HG02623 (cell line): ENCODE results near the gene NXPH3.
"Not testable (repeated sequence)": the region's sequence is repeated elsewhere in the genome, so short reads cannot be mapped to it uniquely, and the experiment has no call there.

Experiments
- ATAC-seq: cut with Tn5 transposase; IDR thresholded peaks from one replicate; pipeline ENCODE4 v1.9.1; 2021; ENCODE audit warnings: moderate library complexity; ENCODE audit not compliant: unreplicated experiment

Gene NXPH3

GRCh38 chr17:49554694-49555494, 20.8 kb upstream of the NXPH3 start:
- no peak for ATAC-seq

- ATAC-seq: no peak
These were observed 20.0 kb upstream of the NXPH3 start for GRCh38 chr17:49555495-49556222.

GRCh38 chr17:49556223-49556943, 19.3 kb upstream of the NXPH3 start:
- ATAC-seq: no peak

DNA sequence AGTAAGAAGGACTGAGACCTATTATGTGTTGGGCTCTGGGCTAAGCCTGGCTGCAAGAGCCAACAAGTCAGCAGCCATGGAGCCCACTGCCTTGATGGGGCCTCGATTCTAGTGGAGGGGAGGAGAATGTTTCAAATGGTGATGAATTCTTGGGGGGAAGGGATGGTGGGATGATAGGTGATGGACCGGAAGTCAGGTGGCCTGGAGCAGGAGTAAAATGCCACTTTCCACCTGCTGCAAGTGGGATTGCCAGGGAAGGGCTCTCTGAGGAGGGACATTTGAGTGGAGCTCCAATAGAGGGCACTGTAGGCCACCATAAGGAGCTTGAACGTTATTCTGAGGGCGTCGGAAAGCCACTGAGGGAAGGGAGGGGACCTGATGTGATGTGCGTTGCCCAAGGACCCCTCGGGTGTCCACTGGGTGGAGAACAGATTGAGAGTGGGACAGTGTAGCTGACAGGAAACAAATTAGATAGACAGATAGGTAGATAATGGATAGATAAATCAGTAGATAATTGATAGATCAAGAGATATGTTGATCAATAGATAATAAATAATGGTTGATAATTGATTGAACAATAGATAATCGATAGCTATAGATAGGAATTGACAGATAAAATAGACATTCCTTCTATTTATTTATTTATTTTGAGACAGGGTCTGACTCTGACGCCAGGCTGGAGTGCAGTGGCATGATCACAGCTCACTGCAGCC, 18.2 kb upstream of the NXPH3 start:
- no peak for ATAC-seq

DNA sequence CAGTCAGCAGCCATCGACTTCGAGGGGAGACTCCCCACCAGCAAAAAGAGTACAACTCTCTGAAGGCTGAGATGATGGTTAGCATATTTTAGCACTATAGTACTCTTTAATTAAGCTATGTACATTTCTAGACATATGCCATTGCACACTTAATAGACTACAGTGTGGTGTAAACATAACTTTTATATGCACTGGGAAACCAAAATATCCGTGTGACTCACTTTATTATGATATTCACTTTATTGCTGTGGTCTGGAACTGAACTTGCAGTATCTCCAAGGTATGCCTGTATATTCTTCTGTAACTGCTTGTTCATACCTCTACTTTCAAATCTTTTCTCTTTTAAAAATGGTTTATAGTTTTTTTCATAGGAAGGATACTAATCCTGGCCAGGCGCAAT, 11.0 kb upstream of the NXPH3 start:
- ATAC-seq: no peak

DNA sequence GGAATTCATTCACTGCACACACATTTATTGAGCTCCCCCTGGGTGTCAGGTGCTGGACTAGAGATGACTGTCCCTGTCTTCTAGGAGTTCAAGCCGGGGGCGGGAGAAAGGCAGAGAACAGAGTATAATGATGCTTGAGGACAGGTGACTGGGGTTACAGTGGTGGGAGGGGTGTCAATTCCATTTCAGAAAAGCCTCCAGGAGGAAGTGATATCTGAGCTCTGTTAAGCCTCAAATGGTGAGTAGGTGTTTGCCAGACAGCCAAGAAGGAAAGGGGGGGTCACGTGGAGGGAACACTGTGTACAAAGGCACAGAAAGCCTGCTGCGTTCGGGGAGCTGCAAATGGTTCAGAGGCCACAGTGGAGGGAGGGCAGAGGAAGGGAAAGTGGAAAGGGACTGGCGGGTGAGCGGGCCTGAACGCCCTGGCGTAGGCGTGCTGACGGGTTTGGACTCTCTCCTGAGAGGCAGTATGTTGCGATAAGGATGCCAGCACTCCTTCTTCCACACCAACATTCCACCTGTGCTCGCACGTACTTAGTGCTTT, 9.7 kb upstream of the NXPH3 start:
- no peak for ATAC-seq

DNA sequence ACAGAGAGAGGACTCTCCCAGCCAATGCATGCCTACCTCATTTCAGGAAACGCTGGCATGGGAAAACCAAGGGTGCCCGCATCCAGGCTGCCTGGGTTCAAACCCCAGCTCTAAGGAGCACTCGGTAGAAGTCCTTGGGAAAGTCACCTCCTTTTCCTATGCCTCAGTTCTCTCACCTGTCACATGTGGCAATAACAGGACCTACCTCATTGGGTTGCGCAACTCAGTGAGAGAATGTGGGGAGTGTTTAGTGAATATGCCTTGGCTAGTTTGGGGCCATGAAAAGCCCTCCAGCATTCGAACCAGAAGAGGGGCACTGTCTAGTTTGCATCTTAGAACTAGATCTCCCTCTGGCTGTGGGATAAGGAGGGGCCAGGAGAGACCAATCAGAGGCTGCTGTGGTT, 9.0 kb upstream of the NXPH3 start:
- no peak for ATAC-seq

GRCh38 chr17:49567104-49567521, 8.6 kb upstream of the NXPH3 start:
- ATAC-seq: no peak

- no peak for ATAC-seq
These were observed 7.6 kb upstream of the NXPH3 start for GRCh38 chr17:49567871-49568694.

DNA sequence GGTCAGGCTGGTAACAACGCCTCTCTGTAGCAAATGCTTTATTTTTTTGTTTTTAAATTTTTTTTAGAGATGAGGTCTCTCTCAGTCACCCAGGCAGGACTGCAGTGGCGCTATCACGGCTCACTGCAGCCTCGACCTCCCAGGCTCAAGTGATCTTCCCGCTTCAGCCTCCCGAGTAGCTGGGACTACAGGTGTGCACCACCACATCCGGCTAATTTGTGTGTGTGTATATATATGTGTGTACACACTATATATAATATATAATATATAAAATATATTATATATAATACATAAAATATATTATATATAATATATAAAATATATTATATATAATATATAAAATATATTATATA, 7.0 kb upstream of the NXPH3 start:
- ATAC-seq: not testable (repeated sequence)

DNA sequence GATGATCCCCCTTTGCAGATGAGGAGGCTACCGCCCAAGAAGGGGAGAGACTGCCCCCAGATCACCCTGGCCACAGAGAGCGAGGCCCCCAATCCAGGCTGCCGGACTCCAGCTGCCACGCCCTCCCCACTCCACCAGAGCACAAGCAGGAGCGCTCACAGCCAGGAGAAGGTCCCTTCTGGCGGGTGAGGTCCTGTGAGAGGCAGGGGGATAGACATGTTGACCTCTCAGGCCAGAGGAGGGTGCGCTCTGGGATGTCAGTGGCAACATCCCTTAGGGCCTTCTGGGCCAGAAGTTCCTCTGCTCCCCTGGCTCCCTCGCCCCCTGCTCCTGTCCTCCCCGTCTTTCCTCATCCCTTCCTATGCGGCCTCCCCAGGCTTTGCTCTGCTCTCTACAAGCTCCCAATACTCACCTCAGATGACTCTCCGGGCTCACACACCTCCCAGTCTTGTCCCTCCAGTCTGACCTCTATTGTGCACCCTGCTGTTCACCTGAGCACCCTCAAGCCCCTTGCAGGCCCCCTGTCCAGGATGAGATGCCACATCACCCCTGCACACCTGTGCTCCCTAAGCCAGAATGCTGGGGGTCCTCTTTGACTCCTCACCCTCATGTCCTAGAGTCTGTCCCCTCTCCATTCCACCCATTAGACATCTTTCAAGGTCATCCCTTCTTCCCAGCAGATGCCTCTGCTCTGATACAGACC, 5.0 kb upstream of the NXPH3 start:
- ATAC-seq: no peak

DNA sequence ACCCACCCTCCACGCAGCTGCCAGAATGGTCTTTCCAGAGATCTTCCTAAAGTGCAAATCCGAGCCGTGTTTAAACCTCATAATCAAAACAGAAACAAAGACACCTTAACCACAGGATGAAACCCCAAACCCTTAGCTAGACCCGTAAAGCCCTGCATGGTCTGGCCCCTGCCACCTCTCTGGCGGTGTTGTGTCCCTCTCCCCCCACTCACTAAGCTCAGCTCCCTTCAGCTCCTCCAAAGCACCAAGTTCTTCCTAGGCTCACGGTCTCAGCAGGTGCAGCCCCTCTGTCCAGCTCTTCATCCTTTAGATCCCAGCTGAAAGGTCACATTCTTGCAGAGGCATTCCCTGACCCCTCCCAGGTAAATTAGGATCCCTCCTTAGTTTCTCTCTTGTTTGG, 4.4 kb upstream of the NXPH3 start:
- ATAC-seq: no peak

DNA sequence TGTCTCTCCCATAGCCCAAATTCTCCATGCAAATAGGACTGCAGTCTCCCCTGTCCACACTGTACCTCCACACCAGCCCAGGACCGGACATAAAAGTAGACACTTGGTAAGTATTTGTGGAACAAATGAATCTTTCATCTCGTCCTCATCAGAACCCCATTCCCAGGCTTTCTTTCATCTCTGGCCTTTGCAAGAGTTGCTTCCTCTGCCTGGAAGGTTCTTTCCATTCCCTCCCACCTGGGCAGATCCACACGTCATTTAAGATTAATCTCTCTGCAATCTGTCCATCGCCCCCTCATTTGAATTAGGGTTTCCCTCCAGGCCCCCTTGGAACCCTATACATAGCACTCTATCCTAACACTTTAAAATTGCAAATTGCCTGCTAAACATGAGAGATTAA, 3.9 kb upstream of the NXPH3 start:
- ATAC-seq: no peak

DNA sequence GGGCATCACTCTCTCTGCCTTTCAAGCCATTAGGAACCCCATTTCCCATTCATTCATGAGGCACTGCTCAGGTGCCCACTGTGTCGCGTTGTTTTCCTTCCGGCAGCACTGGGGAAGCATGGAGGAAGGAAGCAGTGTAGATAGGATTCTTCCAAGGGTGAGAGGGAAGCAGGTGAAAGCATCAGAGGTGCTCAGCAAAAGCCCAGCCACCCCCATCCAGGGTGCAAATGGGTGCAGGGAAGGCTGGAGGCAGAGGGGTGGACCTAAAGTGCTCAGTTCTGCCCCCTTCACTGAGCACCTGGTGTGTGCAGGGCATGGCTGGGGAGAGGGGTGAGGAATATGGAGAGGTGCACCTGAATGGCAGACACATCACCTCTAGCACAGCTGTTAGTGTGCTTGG, 3.4 kb upstream of the NXPH3 start:
- ATAC-seq: no peak

DNA sequence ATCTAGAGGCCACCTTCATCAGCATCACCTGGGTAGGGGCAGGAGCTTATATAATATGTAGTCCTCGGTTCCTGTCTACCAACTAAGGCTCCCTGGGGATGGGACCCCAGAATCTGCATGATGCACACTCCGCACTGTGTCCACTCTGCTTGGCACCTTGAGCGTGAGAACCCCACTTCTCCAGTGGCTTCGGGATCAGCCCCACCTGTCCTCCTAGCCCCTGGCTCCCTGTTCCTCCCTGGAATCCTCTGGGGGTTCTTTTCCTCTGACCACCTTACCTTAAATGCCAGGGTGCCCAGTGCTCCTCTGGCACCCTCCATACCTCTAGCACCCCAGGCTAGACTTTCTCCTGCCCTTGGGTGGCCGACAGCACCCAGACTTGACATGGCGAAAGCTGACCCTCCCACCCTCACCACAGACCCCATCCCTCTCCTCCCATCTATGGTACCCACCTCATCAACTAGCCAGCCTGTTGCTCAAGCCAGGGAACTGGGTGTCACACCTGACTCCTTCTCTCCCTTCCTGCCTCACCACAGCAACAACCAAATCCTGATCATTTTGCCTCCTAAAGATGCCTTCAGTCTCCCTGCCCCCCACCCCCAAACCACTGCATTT, 2.8 kb upstream of the NXPH3 start:
- no peak for ATAC-seq

DNA sequence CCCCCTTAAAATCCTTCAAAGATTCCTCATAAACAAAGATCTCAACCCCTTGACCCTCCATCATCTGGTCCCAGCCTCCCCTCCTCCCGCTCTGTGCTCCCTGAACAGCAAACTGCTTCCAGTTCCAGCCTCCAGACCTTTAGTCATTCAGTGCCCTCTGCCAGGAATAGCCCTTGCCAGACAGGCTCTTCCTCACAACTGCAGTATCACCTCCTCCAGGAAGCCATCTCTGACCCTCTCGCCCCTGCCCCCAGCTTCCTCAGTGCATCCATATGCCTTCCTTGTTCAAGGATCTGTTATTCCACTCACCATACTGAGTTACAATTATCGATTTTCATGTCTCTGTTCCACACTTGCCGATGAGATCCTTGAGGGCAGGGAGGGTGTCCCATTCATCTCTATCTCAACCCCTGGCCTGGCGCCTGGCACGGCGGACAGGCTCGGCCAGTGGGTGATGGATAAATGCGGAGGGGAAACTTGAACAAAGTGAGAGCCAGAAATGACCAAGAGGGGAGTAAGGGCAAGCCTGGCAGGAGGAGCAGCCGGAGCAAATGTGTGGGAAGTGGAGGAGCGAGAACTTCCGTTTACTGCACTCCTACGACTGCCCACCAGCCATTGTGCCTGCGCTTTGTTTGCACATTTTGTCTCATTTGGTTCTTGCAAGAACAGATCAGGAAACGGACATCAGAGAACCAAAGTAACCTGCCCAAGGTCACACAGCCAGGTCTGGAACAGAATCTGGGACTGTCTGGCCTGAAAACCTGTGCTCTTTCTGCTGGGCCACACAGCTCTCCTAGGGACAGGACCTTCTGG, 2.0 kb upstream of the NXPH3 start:
- ATAC-seq: no peak

GRCh38 chr17:49574323-49574781, 1.3 kb upstream of the NXPH3 start:
- ATAC-seq: no peak
